ENCODE measurements around the gene GOLGA6C.
"Not testable (repeated sequence)": the region's sequence is repeated elsewhere in the genome, so short reads cannot be mapped to it uniquely, and the experiment has no call there.

GOLGA6C gene

DNA sequence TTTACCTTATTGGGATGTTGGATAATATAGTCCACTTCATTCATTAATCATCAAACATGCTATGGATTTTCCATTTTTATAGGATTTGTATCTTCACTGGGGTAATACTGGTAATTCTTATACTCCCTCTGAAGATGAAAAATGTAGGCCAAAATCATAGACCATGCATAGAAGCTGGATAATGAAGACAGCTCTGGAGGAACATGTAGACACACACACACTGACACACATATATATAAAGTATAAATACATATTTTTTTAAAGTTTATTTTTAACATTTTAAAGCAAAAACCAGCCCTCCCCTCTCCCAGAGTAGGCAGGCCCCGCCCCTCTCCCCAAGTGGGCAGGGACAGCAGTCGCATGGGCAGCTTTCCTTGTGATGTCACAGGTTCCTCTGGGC lies at the start of gene GOLGA6C:
Gene GOLGA6C (plus strand): TSS at position 301 of the 400 bp plus-strand sequence. CDS start 265 bp downstream, outside the sequence.
- in situ Hi-C loops (cut with HindIII; ENCODE audit: low sequenced_read_pairs): not testable (repeated sequence)

- in situ Hi-C loops (cut with HindIII; ENCODE audit: low sequenced_read_pairs): no loop called here
These were observed 49.4 kb upstream of the GOLGA6C start for GRCh38 chr15:75208501-75209288.

GRCh38 chr15:75209289-75209676 lies 48.9 kb upstream of the GOLGA6C start:
- in situ Hi-C loops (cut with HindIII; ENCODE audit: low sequenced_read_pairs): no loop called here

GRCh38 chr15:75210811-75211230 lies 47.3 kb upstream of the GOLGA6C start:
- in situ Hi-C loops (cut with HindIII; ENCODE audit: low sequenced_read_pairs): no loop called here

DNA sequence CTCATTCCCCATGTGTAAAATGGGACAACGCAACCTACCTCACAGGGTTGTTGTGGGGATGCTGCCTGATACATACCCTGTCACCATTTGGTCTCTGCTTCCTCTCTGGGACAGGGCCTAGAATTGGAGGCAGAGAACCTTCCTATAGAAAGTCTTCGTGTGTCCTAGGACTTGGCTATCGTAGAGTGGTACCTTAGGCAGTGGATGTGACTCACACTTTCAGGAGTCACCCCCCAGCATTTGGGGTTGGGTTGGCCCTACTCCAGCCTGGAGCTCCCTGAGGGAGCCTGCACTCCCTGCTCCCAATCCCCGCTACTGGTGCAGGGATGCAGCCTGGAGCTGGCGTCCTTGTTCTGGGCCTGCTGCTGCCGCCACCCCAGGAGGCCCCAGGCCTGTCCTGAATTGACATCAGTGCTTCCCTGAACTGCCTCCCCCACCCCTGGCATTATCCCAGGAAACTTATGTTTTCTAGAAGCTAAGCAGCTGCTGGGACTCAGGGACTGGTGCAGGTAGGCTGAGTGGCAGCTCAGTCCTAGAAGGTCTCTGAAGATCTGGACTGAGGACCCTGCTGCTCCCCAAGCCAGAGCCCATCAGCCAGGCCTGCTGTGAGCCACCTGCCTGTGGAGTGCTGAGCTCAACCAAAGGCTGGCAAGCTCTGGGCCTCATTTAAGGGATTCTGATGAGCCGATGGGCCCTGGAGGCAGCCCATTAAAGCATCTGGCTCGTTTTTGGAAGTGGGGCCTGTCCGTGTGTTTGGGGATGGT lies 46.5 kb upstream of the GOLGA6C start:
- in situ Hi-C loops (cut with HindIII; ENCODE audit: low sequenced_read_pairs): no loop called here

- in situ Hi-C loops (cut with HindIII; ENCODE audit: low sequenced_read_pairs): no loop called here
These were observed 45.8 kb upstream of the GOLGA6C start for GRCh38 chr15:75212200-75212858.

DNA sequence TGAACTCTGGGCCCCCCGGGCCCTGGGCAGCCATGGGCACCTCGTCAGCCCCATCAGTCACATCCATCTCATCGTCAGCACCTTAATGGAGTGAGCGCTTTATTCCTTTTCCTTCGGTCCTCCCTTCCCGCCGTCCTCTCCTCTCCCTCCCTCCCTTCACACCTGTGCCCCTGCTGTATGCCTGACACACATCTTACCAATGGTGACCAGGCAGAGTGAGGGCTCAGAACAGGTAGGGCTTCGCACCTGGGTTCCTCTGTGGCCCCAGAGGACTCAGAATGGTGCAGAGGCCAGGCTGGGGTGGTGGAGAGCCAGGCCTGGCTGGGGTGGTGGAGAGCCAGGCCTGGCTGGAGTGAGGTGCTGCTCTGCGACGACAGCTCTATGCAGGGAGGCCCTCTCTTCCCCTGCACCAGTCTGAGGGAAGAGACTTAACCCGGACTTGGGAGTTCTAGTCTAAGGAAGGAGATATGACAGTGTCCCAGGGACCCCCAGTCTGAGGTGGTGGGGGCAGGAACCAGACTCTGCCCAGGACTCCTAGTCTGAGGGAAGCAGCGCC lies 44.8 kb upstream of the GOLGA6C start:
- in situ Hi-C loops (cut with HindIII; ENCODE audit: low sequenced_read_pairs): no loop called here

- in situ Hi-C loops (cut with HindIII; ENCODE audit: low sequenced_read_pairs): no loop called here
These were observed 44.3 kb upstream of the GOLGA6C start for GRCh38 chr15:75213768-75214221.

- in situ Hi-C loops (cut with HindIII; ENCODE audit: low sequenced_read_pairs): no loop called here
These were observed 43.6 kb upstream of the GOLGA6C start for GRCh38 chr15:75214293-75215096.

GRCh38 chr15:75215107-75216004 lies 42.8 kb upstream of the GOLGA6C start:
- in situ Hi-C loops (cut with HindIII; ENCODE audit: low sequenced_read_pairs): no loop called here

DNA sequence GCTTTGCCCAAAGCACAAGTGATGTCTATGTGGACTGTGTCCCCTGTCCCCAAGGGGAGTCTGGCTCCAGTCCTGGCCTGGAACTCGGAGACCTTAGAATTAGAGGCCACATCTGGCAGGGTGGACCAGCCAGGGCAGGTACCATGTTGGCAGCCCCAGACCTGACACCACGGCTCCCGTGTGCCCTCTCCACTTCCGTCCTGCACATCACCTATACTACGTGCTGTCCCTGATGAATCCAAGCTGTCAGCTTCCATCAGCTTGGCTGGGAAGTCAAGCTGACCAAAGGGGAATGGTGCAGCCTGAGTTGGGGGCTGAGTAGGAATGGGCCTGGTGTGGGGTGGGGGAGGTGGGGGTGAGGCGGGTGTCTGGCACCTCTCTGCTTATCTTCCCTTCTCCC lies 41.1 kb upstream of the GOLGA6C start:
- in situ Hi-C loops (cut with HindIII; ENCODE audit: low sequenced_read_pairs): no loop called here

DNA sequence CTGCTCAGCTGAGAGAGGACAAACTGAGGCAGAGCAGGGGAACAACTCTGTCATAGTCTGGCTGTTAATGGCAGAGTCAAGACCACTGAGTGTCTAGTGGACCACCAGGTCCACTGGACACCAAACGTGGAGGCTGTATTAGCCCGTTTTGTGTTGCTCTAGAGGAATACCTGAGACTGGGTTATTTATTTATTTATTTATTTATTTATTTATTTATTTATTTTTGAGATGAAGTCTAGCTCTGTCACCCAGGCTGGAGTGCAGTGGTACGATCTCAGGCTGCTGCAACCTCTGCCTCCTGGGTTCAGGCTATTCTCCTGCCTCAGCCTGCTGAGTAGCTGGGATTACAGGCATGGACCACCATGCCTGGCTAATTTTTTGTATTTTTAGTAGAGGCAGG lies 40.6 kb upstream of the GOLGA6C start:
- in situ Hi-C loops (cut with HindIII; ENCODE audit: low sequenced_read_pairs): not testable (repeated sequence)

DNA sequence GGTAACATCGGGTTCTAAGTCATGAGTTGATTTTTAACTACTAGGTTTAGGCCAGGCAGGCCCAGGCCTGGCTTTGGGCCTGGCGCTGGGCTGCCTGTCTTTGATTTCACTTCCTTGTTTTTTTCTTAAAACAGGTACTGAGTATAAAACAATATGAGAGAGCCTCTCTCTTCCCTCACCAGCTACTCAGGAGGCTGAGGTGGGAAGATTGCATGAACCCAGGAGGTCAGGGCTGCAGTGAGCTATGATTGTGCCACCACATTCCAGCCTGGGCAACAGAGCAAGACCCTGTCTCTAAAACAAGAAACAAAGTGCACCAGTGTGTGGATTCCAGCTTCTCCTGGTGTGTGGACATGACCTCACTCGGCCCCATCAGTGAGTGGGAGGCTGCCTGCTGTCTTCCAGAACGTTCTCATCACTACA lies 38.6 kb upstream of the GOLGA6C start:
- in situ Hi-C loops (cut with HindIII; ENCODE audit: low sequenced_read_pairs): not testable (repeated sequence)

DNA sequence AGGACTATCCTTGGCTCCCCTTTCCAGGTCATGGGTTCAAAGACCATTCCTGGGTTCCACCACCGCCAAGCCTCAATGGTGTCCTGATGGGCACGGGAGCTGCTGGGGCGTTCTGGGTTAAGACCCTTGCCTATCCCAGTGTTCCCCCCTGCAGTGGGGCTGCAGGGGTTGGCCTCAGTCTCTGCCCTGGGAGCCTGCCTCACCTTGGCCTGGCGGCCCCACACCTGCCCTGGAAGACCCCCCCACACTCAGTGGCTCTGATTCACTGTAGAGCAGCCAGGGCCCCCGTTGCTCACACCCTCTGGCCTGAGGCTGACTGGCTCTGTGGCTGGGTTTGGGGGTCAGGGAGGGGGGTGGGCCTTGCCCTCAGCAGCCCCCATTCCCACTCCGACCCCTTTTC lies 34.4 kb upstream of the GOLGA6C start:
- in situ Hi-C loops (cut with HindIII; ENCODE audit: low sequenced_read_pairs): no loop called here

- in situ Hi-C loops (cut with HindIII; ENCODE audit: low sequenced_read_pairs): no loop called here
These were observed 33.9 kb upstream of the GOLGA6C start for GRCh38 chr15:75224281-75224680.

DNA sequence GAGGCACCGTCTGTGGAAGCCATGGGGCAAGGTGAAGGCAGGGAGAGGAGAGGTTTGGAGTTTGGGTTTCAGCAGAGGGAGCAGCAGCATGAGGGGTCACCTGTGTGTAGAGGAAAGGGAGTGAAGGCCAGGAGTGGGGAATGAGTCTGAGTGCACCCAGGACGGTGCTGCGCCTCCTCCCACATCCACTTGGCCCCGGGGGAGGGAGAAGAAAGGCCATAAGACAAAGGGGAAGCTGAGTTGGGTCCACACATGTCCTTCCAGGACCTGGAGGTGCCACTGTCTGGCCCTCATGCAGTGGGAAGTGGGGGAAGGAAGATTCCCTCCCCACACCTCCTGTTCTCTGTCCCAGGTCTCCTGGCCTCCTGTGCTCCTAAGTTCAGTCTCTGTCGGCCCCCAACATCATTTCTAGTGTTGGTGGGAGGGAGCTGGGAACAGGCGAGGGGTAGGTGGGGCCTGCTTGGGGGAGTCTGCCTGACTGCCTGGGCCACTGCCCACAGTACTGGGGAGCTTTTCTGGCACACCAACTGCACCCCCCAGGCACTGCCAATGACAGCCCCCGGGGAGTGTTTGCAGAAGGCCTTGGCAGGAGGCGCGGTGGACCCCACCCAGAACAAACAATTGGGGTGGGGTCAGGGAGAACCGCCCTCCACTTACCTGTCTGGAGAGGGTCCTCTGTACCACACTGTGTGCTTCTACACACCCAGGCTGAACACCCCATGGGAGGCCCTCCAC lies 32.9 kb upstream of the GOLGA6C start:
- in situ Hi-C loops (cut with HindIII; ENCODE audit: low sequenced_read_pairs): not testable (repeated sequence)

GRCh38 chr15:75225951-75226732 lies 32.0 kb upstream of the GOLGA6C start:
- in situ Hi-C loops (cut with HindIII; ENCODE audit: low sequenced_read_pairs): no loop called here

DNA sequence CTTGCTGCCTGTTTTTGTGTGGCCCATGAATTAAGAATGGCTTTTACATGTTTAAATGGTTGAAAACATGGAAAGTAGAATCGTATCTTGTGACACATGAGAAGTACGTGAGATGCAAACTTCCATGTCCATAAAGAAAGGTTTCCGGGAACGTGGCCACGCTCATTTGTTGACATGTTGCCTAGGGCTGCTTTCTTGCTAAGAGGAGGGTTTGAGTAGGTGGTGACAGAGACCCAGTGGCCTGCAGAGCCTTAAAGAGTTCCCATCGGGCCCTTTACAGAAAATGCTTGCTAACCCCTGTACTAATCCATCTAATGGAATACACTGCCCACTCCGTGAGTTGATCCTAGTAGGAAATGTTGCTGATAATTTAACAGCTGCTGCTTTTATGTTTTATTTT lies 31.0 kb upstream of the GOLGA6C start:
- in situ Hi-C loops (cut with HindIII; ENCODE audit: low sequenced_read_pairs): not testable (repeated sequence)
